T-helper 1 cell treated with Interleukin-12 subunit alpha and Interleukin-12 subunit beta and Interleukin-4 antibody, amounts not matched to agents 30 μg/mL and 1 μg/mL, for 36 hours (primary cell): ENCODE data around the gene RAP1GAP2.
"Not testable (repeated sequence)": the region's sequence is repeated elsewhere in the genome, so short reads cannot be mapped to it uniquely, and the experiment has no call there.

ENCODE experiments used
- H3K27ac Mint-ChIP-seq: one replicate; pipeline ENCODE4 v1.8.0; 2021; ENCODE audit warnings: mild to moderate bottlenecking, mixed read lengths
- H3K27me3 Mint-ChIP-seq: one replicate; pipeline ENCODE4 v1.8.0; 2021; ENCODE audit warnings: low read depth, mixed read lengths
- H3K36me3 Mint-ChIP-seq: one replicate; pipeline ENCODE4 v1.8.0; 2021; ENCODE audit warnings: low read depth, mixed read lengths
- H3K4me1 Mint-ChIP-seq: one replicate; pipeline ENCODE4 v1.8.0; 2021; ENCODE audit warnings: low read depth, mixed read lengths
- H3K4me3 Mint-ChIP-seq: one replicate; pipeline ENCODE4 v1.8.0; 2021; ENCODE audit warnings: mild to moderate bottlenecking, moderate library complexity, mixed read lengths
- H3K9me3 Mint-ChIP-seq: one replicate; pipeline ENCODE4 v1.8.0; 2021; ENCODE audit warnings: mixed read lengths

RAP1GAP2 gene

GRCh38 chr17:2814481-2815341 lies 18.5 kb downstream of the RAP1GAP2 start:
- H3K27me3 Mint-ChIP-seq: peaks cover 22% of the 10 kb centered on the region
- H3K9me3 Mint-ChIP-seq: no peaks in the 10 kb centered on the region
- peak overlapping the region; percentile 65 for H3K4me3 Mint-ChIP-seq
- H3K27ac Mint-ChIP-seq: peak overlapping the region; percentile 75
- H3K4me1 Mint-ChIP-seq: peaks cover 31% of the 10 kb centered on the region
- H3K36me3 Mint-ChIP-seq: peaks cover 5% of the 10 kb centered on the region

- peak overlapping the region; percentile 2 for H3K4me3 Mint-ChIP-seq
- peak overlapping the region; percentile 12 for H3K27ac Mint-ChIP-seq
- H3K4me1 Mint-ChIP-seq: peaks cover 31% of the 10 kb centered on the region
- H3K27me3 Mint-ChIP-seq: peaks cover 22% of the 10 kb centered on the region
- H3K9me3 Mint-ChIP-seq: no peaks in the 10 kb centered on the region
- H3K36me3 Mint-ChIP-seq: peaks cover 5% of the 10 kb centered on the region
These were observed 19.5 kb downstream of the RAP1GAP2 start for GRCh38 chr17:2815781-2816185.

GRCh38 chr17:2816688-2817087 lies 20.4 kb downstream of the RAP1GAP2 start:
- H3K27me3 Mint-ChIP-seq: peaks cover 20% of the 10 kb centered on the region
- peaks cover 28% of the 10 kb centered on the region for H3K4me1 Mint-ChIP-seq
- no peaks in the 10 kb centered on the region for H3K9me3 Mint-ChIP-seq
- H3K4me3 Mint-ChIP-seq: no peak overlapping the region
- H3K27ac Mint-ChIP-seq: no peak overlapping the region
- H3K36me3 Mint-ChIP-seq: peaks cover 5% of the 10 kb centered on the region

DNA sequence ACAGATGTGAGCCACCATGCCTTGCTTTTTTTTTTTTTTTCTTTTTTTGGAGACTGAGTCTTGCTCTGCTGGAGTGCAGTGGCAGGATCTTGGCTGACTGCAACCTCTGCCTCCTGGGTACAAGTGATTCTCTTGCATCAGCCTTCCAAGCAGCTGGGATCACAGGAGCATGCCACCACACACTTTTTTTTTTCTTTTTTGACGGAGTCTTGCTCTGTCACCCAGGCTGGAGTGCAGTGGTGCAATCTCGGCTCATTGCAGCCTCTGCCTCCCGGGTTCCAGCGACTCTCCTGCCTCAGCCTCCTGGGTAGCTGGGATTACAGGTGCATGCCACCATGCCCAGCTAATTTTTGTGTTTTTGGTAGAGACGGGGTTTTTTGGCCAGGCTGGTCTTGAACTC lies 23.1 kb downstream of the RAP1GAP2 start:
- not testable (repeated sequence) for H3K4me3 Mint-ChIP-seq, H3K27me3 Mint-ChIP-seq
- H3K4me1 Mint-ChIP-seq: peaks cover 13% of the 10 kb centered on the region

DNA sequence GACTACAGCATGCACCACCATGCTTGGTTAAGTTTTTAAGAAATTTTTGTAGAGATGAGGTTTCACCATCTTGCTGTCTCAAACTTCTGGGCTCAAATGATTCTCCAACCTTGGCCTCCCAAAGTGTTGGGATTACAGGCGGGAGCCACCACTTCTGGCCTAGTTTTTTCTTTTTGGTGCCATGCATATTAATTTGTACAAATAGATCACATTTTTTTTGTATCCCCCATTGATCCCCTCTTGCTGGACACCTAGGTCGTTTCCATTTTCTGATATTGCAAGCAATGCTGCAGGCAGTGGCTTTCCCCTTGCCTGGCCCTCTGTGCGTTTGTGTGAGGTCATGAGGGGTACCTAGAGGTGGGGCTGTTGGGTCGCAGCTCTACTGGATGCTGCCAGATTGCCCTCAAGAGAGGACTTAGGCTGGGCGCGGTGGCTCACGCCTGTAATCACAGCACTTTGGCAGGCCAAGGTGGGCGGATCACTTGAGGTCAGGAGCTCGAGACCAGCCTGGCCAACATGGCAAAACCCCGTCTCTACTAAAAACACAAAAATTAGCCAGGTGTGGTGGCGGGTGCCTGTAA lies 23.8 kb downstream of the RAP1GAP2 start:
- H3K27me3 Mint-ChIP-seq: peaks cover 8% of the 10 kb centered on the region
- peaks cover 5% of the 10 kb centered on the region for H3K36me3 Mint-ChIP-seq
- H3K4me3 Mint-ChIP-seq: no peak overlapping the region
- no peak overlapping the region for H3K27ac Mint-ChIP-seq
- no peaks in the 10 kb centered on the region for H3K9me3 Mint-ChIP-seq
- peaks cover 8% of the 10 kb centered on the region for H3K4me1 Mint-ChIP-seq

More for the DNA sequence above, 23.1 kb downstream of the RAP1GAP2 start:
- not testable (repeated sequence) for H3K36me3 Mint-ChIP-seq, H3K9me3 Mint-ChIP-seq, H3K27ac Mint-ChIP-seq

DNA sequence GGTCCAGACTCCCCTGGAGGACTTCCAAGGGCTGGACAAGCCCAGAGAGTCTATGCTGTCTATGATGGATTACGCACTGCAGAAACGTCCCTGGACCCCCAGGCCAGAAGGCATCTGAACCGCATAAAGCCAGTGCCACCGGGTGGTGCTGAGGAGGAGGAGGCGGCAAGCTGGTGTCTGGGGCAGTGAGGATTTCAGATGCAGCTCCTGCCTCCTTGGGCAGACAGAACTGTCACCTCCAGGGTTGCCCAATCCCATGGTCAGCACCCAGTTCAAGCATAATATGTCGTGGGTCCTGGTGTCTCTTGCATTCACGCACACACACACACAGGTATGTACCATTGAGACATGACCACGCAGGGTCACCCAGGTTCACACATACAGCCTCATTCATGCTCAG lies 25.6 kb downstream of the RAP1GAP2 start:
- H3K27ac Mint-ChIP-seq: no peak overlapping the region
- no peaks in the 10 kb centered on the region for H3K9me3 Mint-ChIP-seq
- H3K27me3 Mint-ChIP-seq: peaks cover 11% of the 10 kb centered on the region
- no peak overlapping the region for H3K4me3 Mint-ChIP-seq
- H3K36me3 Mint-ChIP-seq: peaks cover 5% of the 10 kb centered on the region
- peaks cover 11% of the 10 kb centered on the region for H3K4me1 Mint-ChIP-seq

GRCh38 chr17:2822358-2822757 lies 26.1 kb downstream of the RAP1GAP2 start:
- Mint-ChIP-seq H3K4me3 (no peak overlapping the region), H3K36me3 (peaks cover 8% of the 10 kb centered on the region), H3K27me3 (peaks cover 15% of the 10 kb centered on the region), H3K27ac (no peak overlapping the region), H3K4me1 (peaks cover 14% of the 10 kb centered on the region), H3K9me3 (no peaks in the 10 kb centered on the region)

DNA sequence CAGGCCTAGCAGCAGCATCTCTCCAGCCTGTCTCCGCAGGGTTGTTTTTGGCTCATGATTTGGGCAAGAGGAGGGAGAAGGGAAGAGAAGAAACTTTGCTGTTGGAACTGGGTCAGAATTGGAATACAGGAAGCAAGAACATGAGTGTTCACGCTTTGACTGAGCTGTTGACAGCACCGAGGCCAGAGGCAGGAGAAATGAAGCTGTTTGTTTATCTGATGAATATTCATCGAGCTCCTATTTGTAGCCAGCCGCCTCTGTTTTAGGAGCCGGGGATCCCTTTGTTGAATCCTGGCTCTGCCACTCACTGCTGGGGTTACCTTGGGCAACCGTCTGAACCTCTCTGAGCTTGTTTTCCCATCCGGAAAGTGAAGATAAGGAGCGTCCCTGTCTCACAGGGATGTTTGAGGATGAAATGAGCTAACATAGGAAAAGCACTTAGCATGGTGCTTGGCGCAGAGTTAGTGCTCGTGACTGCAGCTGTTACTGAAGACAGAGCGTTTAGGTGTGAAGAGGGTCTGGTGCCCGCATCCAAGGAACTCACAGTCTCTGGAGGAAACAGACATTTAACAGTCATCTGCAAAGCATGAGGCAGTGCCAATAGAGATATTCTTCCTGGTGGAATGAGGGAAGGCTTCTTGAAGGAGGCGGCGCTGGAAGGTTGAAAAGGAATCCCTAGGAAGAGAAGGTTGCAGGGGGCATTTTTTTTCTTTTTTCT lies 29.2 kb downstream of the RAP1GAP2 start:
- H3K4me1 Mint-ChIP-seq: peaks cover 21% of the 10 kb centered on the region
- H3K36me3 Mint-ChIP-seq: peaks cover 8% of the 10 kb centered on the region
- no peak overlapping the region for H3K27ac Mint-ChIP-seq
- H3K4me3 Mint-ChIP-seq: no peak overlapping the region
- H3K27me3 Mint-ChIP-seq: peaks cover 23% of the 10 kb centered on the region
- no peaks in the 10 kb centered on the region for H3K9me3 Mint-ChIP-seq

DNA sequence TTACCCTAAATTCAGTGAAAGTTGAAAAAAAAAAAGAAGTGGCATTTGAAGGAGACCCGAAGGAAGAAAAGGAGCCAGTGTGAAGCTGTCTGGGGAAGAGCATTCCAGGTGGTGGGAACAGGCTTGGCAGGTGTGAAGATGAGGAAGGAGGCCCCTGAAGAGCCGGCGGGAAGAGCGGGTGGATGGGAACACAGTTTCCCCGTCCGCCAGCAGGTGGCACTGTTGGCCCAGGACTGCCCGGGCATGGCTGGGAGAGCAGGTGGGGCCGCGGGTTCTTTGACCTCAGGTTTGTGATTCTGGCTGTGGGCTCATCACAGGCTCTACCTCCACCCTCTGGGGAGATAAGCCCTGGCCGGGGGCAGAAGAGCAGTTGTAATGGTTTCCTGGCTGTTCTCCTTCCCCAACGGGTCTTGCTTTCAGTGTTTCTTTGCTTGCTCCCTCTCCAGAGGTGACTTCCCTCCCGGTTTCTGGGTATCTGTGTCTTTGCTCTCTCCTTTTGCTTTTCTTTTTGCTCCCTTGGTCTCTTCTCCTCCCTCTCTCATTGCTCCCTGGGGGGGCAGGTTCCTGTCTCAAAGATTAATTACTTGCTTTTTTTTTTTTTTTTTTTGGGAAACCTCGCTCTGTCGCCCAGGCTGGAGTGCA lies 32.3 kb downstream of the RAP1GAP2 start:
- no peak overlapping the region for H3K27ac Mint-ChIP-seq
- H3K36me3 Mint-ChIP-seq: peaks cover 5% of the 10 kb centered on the region
- H3K4me1 Mint-ChIP-seq: peaks cover 23% of the 10 kb centered on the region
- no peaks in the 10 kb centered on the region for H3K9me3 Mint-ChIP-seq
- peaks cover 20% of the 10 kb centered on the region for H3K27me3 Mint-ChIP-seq
- no peak overlapping the region for H3K4me3 Mint-ChIP-seq

DNA sequence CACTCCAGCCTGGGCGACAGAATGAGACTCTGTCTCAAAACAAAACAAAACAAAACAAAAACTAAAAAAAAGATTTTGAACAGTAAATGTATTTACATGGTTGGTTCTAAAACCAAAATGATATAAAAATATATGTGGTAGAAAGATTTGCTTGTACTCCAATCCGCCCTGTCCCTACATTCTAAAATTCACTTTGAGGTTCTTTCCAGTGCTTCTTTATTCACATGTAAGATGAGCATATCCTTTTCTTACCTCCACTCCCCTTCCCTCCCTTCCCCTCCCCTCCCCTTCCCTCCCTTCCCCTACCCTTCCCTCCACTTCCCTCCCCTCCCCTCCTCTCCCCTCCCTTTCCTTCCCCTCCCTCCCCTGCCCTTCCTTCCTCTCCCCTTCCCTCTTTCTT lies 34.4 kb downstream of the RAP1GAP2 start:
- H3K27me3 Mint-ChIP-seq: peaks cover 18% of the 10 kb centered on the region
- no peak overlapping the region for H3K4me3 Mint-ChIP-seq
- H3K9me3 Mint-ChIP-seq: no peaks in the 10 kb centered on the region
- peaks cover 16% of the 10 kb centered on the region for H3K4me1 Mint-ChIP-seq
- H3K36me3 Mint-ChIP-seq: peaks cover 3% of the 10 kb centered on the region
- H3K27ac Mint-ChIP-seq: no peak overlapping the region

- peaks cover 6% of the 10 kb centered on the region for H3K4me1 Mint-ChIP-seq
- H3K27me3 Mint-ChIP-seq: peaks cover 16% of the 10 kb centered on the region
- no peak overlapping the region for H3K4me3 Mint-ChIP-seq
- H3K9me3 Mint-ChIP-seq: no peaks in the 10 kb centered on the region
- H3K36me3 Mint-ChIP-seq: no peaks in the 10 kb centered on the region
- no peak overlapping the region for H3K27ac Mint-ChIP-seq
These were observed 39.5 kb downstream of the RAP1GAP2 start for GRCh38 chr17:2835780-2836179.

- Mint-ChIP-seq H3K27me3 (peaks cover 16% of the 10 kb centered on the region), H3K9me3 (no peaks in the 10 kb centered on the region), H3K36me3 (no peaks in the 10 kb centered on the region), H3K4me1 (peaks cover 4% of the 10 kb centered on the region), H3K27ac (no peak overlapping the region), H3K4me3 (no peak overlapping the region)
These were observed 40.9 kb downstream of the RAP1GAP2 start for GRCh38 chr17:2837147-2837561.

DNA sequence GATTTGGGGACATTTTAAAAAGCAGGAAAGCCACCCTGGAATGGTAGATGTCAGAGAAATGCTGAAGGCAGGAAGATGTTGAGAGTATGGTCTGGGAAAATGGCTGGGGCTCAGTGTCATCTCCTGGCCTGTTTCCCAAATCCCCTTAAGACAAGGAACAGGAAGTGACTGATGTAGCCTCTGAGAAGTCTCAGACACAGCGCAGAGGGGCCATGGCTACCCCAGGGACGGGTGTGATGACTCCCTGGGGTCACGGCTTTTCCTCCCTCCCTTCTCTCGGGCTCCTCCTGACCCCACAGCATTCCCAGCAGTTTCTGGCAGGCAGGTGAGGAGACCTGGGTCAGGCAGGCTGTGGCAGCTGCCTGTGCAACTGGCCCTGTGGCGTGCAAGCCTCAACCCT lies 45.4 kb downstream of the RAP1GAP2 start:
- H3K27ac Mint-ChIP-seq: no peak overlapping the region
- H3K27me3 Mint-ChIP-seq: peaks cover 12% of the 10 kb centered on the region
- peaks cover 4% of the 10 kb centered on the region for H3K4me1 Mint-ChIP-seq
- H3K36me3 Mint-ChIP-seq: no peaks in the 10 kb centered on the region
- H3K9me3 Mint-ChIP-seq: no peaks in the 10 kb centered on the region
- no peak overlapping the region for H3K4me3 Mint-ChIP-seq

DNA sequence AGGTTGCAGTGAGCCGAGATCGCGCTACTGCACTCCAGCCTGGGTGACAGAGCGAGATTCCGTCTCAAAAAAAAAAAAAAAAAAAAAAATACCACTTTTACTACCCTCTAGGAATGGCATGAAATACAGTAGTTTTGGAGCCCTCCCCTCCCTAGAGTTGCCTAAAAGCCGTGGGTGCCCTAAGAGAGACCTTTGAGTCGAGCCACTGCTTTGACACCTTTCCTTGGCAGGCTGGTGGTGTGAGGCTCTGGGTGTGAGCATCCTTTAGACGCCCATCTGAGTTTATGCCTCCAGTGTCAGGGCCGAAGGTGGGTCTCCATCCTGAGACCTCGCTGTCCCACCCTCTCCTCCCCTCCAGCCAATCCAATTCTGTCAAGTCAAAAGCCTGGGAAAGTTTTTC lies 46.2 kb downstream of the RAP1GAP2 start:
- no peak overlapping the region for H3K27ac Mint-ChIP-seq
- peaks cover 10% of the 10 kb centered on the region for H3K27me3 Mint-ChIP-seq
- H3K9me3 Mint-ChIP-seq: no peaks in the 10 kb centered on the region
- H3K4me3 Mint-ChIP-seq: no peak overlapping the region
- H3K4me1 Mint-ChIP-seq: peaks cover under 1% of the 10 kb centered on the region
- no peaks in the 10 kb centered on the region for H3K36me3 Mint-ChIP-seq
